B cell (primary cell): ENCODE results near the gene UTS2R. TPM values are rescaled to one million over a fixed set of nuclear protein-coding genes. Genes with fewer than 3 reads are reported as not detected.

Experiments used
- ATAC-seq: fragments of 200-7000 bp; cut with Tn5 transposase; one replicate; pipeline ENCODE4 v1.10.0; 2021; ENCODE audit warnings: low read depth, mild to moderate bottlenecking, moderate number of reproducible peaks, moderate library complexity
- CTCF ChIA-PET: fragments of 350-600 bp; sonication (Branson Sonifier 250); formaldehyde crosslinking; loops from one replicate; lab custom pipeline; 2021; ENCODE audit warnings: antibody characterized with exemption, inconsistent platforms; lab: Charles Lee
- POLR2A ChIA-PET: fragments of 350-600 bp; sonication (Branson Sonifier 250); formaldehyde crosslinking; loops from one replicate; lab custom pipeline; 2021; ENCODE audit warnings: antibody characterized with exemption; lab: Charles Lee
- DNase-seq: peaks from one replicate; pipeline ENCODE4 v3.0.0; 2013
- H2AFZ ChIP-seq: 2 replicates; pipeline ENCODE4 v1.6.1; 2012; ENCODE audit warnings: mild to moderate bottlenecking, low read depth, low read length; ENCODE audit not compliant: insufficient read depth, poor library complexity, severe bottlenecking
- H3K27ac ChIP-seq, 2 donors: 1 replicate in 1 of 2; 2 replicates in 1 of 2; pipeline ENCODE4 v1.5.1; 2012 to 2013; ENCODE audit warnings: low read length in 2 of 2, mild to moderate bottlenecking in 2 of 2, moderate library complexity in 1 of 2
- H3K27me3 ChIP-seq, 4 experiments: fragments of 200-600 bp in 1 of 4; sonication (generic) in 1 of 4; replicated peaks in 1 of 4; 1 replicate in 2 of 4; 2 replicates in 2 of 4; pipeline versions ENCODE4 v1.6.1 to v1.7.0; 2013 to 2016; ENCODE audit warnings: low read length in 3 of 4, mild to moderate bottlenecking in 2 of 4, mixed read lengths in 1 of 4, moderate library complexity in 1 of 4; ENCODE audit not compliant: insufficient read depth in 4 of 4, control insufficient read depth in 3 of 4; ENCODE audit errors: control extremely low read depth in 1 of 4
- H3K36me3 ChIP-seq, 2 experiments: replicated peaks in 1 of 2; 1 replicate in 1 of 2; 2 replicates in 1 of 2; pipeline versions ENCODE4 v1.6.1 to v1.7.1; 2013; ENCODE audit warnings: low read length in 1 of 2; ENCODE audit not compliant: insufficient read depth in 2 of 2, control insufficient read depth in 1 of 2; ENCODE audit errors: control extremely low read depth in 1 of 2, extremely low read depth in 1 of 2
- H3K4me1 ChIP-seq, 2 donors: fragments of 200-600 bp in 1 of 2; sonication (generic) in 1 of 2; 1 replicate in 1 of 2; 2 replicates in 1 of 2; pipeline versions ENCODE4 v1.5.1 to v1.6.1; 2013 to 2017; ENCODE audit warnings: low read length in 2 of 2; ENCODE audit not compliant: control insufficient read depth in 2 of 2, insufficient read depth in 2 of 2
- H3K4me2 ChIP-seq: replicated peaks from 2 replicates; pipeline ENCODE3; 2012; ENCODE audit warnings: mild to moderate bottlenecking, low read depth, low read length; ENCODE audit not compliant: poor library complexity, severe bottlenecking
- H3K4me3 ChIP-seq, 5 experiments: fragments of 200-600 bp in 1 of 5; sonication (generic) in 1 of 5; 1 replicate in 3 of 5; 2 replicates in 2 of 5; pipeline versions ENCODE4 v1.5.1 to v1.7.0; 2011 to 2016; ENCODE audit warnings: low read length in 4 of 5, mild to moderate bottlenecking in 4 of 5, low read depth in 2 of 5, control low read depth in 1 of 5, moderate library complexity in 1 of 5; ENCODE audit not compliant: insufficient read depth in 1 of 5; ENCODE audit errors: control extremely low read depth in 1 of 5, extremely low read depth in 1 of 5
- H3K79me2 ChIP-seq: fragments of 200-600 bp; sonication (generic); one replicate; pipeline ENCODE4 v1.6.0; 2016; ENCODE audit warnings: low read length; ENCODE audit not compliant: control insufficient read depth, insufficient read depth
- H3K9ac ChIP-seq: fragments of 200-600 bp; sonication (generic); 2 replicates; pipeline ENCODE4 v1.6.1; 2017; ENCODE audit warnings: mild to moderate bottlenecking, low read length, moderate library complexity
- H3K9me3 ChIP-seq, 3 donors: one replicate each; pipeline versions ENCODE4 v1.6.1 to v1.7.1; 2013; ENCODE audit warnings: low read length in 2 of 3; ENCODE audit not compliant: control insufficient read depth in 2 of 3, insufficient read depth in 1 of 3; ENCODE audit errors: control extremely low read depth in 1 of 3
- H4K20me1 ChIP-seq: 2 replicates; pipeline ENCODE4 v1.6.0; 2012; ENCODE audit warnings: mild to moderate bottlenecking, low read length; ENCODE audit not compliant: insufficient read depth, control insufficient read depth, poor library complexity, severe bottlenecking
- H3K27ac Mint-ChIP-seq: one replicate; pipeline ENCODE4 v1.8.0; 2021; ENCODE audit warnings: mixed read lengths
- H3K27me3 Mint-ChIP-seq: one replicate; pipeline ENCODE4 v1.8.0; 2021; ENCODE audit warnings: mixed read lengths
- H3K4me1 Mint-ChIP-seq: one replicate; pipeline ENCODE4 v1.8.0; 2021; ENCODE audit warnings: mixed read lengths
- H3K4me3 Mint-ChIP-seq: one replicate; pipeline ENCODE4 v1.8.0; 2021; ENCODE audit warnings: mixed read lengths
- H3K9me3 Mint-ChIP-seq: one replicate; pipeline ENCODE4 v1.8.0; 2022; ENCODE audit warnings: mixed read lengths; ENCODE audit not compliant: insufficient read depth
- CTCF ChIP-seq: fragments of 200-600 bp; IDR thresholded peaks from one replicate; pipeline ENCODE4 v1.8.0; 2022; ENCODE audit warnings: antibody characterized with exemption, mild to moderate bottlenecking
- EZH2 ChIP-seq: IDR thresholded peaks from 2 replicates; pipeline ENCODE4 v1.6.1; 2012; ENCODE audit warnings: borderline replicate concordance, low read depth, mild to moderate bottlenecking, moderate library complexity, low read length; ENCODE audit not compliant: insufficient read depth, poor library complexity, severe bottlenecking
- WGBS: methylation state at CpG from one replicate; pipeline ENCODE4 v1.1.5; 2013; ENCODE audit warnings: missing lambda C conversion rate; ENCODE audit not compliant: insufficient coverage; 5-methylcytosine and 5-hydroxymethylcytosine counted together
- intact Hi-C: fragments of 100-400 bp; cut with micrococcal nuclease; formaldehyde crosslinking; loops from one replicate; pipeline ENCODE4 v1.10.0; 2022
- polyA plus RNA-seq: library from polyadenylated mRNA; depleted of rRNA; stranded (reverse); fragments of >200 nt; gene quantifications from 2 replicates; pipeline ENCODE4 v1.2.3, GENCODE V29; 2012
- total RNA-seq, 2 donors: library from RNA; stranded (reverse); fragments of 120-200 nt in 1 of 2; gene quantifications; 1 replicate in 1 of 2; 2 replicates in 1 of 2; pipeline versions ENCODE4 v1.2.3 to v1.2.4, GENCODE V29; 2013 to 2022

The UTS2R gene
- total and polyA plus RNA-seq, 2 donors (not counting 1 experiment from before 2014, with no cell fraction given): 0.86 TPM; not detected in 1

- CTCF ChIA-PET: no interaction called here
- Histone ChIP-seq H2AFZ (no peak overlapping the region), H3K4me1 (no peaks in the 10 kb centered on the region), H3K27me3 (no peaks in the 10 kb centered on the region), H3K27ac (no peak overlapping the region), H3K4me3 (no peak overlapping the region), H4K20me1 (no peaks in the 10 kb centered on the region), H3K9me3 (no peaks in the 10 kb centered on the region), H3K9ac (no peak overlapping the region), H3K79me2 (no peaks in the 10 kb centered on the region), H3K36me3 (peaks cover 3 to 17% of the 10 kb centered on the region in 2 experiments), H3K4me2 (no peak overlapping the region)
- DNase-seq (no peak), ATAC-seq (no peak)
- POLR2A ChIA-PET: no interaction called here
- H3K27ac Mint-ChIP-seq: no peak overlapping the region
- 93% methylated on average over 15 of the region's 15 CpGs for WGBS
- intact Hi-C loops: no loop called here
- no peaks in the 10 kb centered on the region for H3K27me3 Mint-ChIP-seq
- no peaks in the 10 kb centered on the region for H3K9me3 Mint-ChIP-seq
- H3K4me3 Mint-ChIP-seq: no peak overlapping the region
- no peak for TF ChIP-seq EZH2
- TF ChIP-seq CTCF: no peak
- no peaks in the 10 kb centered on the region for H3K4me1 Mint-ChIP-seq
Observed at GRCh38 chr17:82392941-82393340, 21.4 kb downstream of the UTS2R start.

- TF ChIP-seq CTCF: no peak
- TF ChIP-seq EZH2: no peak
- no peaks in the 10 kb centered on the region for H3K27me3 Mint-ChIP-seq
- H3K9me3 Mint-ChIP-seq: no peaks in the 10 kb centered on the region
- H3K4me1 ChIP-seq: no peaks in the 10 kb centered on the region
- H3K9ac ChIP-seq: no peak overlapping the region
- no peak overlapping the region for H2AFZ ChIP-seq
- no peak overlapping the region for H3K4me2 ChIP-seq
- POLR2A ChIA-PET: no interaction called here
- no peak overlapping the region for H3K27ac Mint-ChIP-seq
- no peaks in the 10 kb centered on the region for H4K20me1 ChIP-seq
- no peaks in the 10 kb centered on the region for H3K9me3 ChIP-seq
- no peaks in the 10 kb centered on the region for H3K4me1 Mint-ChIP-seq
- CTCF ChIA-PET: no interaction called here
- no peak overlapping the region for H3K4me3 Mint-ChIP-seq
- no peaks in the 10 kb centered on the region for H3K27me3 ChIP-seq
- H3K36me3 ChIP-seq: peaks cover 3 to 17% of the 10 kb centered on the region in 2 experiments
- intact Hi-C loops: no loop called here
- H3K79me2 ChIP-seq: no peaks in the 10 kb centered on the region
- DNase-seq (no peak), ATAC-seq (no peak)
- no peak overlapping the region for H3K27ac ChIP-seq
- 98% methylated on average over 4 of the region's 12 CpGs for WGBS
- no peak overlapping the region for H3K4me3 ChIP-seq
Observed at GRCh38 chr17:82394278-82394677, 22.7 kb downstream of the UTS2R start.
